ENCODE data around the gene ARHGAP5.

ARHGAP5 gene

DNA sequence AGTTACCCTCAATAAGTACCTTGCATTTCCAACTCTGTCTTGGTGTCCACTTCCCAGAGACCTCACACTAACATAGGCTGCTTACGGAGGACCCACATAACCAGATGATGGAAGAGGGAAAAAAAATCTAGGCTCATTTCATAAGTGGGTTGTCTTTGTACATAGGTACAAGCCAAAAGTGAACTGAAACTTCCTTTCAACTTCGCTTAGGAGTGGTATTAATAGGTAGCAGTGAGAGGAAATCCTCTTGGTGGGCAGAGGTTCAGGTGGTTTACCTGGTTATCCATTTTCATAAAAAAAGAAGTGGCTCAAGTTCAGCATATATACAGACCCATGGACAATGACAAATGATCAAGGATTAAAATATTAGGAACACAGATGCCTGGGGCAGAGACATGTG is 88.9 kb downstream of the ARHGAP5 start:
- no peak for DNase-seq
- Mint-ChIP-seq H3K4me3 (no peak overlapping the region), H3K4me1 (ENCODE audit: low read depth) (no peaks in the 10 kb centered on the region), H3K36me3 (ENCODE audit: low read depth) (no peaks in the 10 kb centered on the region), H3K27ac (no peak overlapping the region), H3K27me3 (no peaks in the 10 kb centered on the region), H3K9me3 (peaks cover 9% of the 10 kb centered on the region)

DNA sequence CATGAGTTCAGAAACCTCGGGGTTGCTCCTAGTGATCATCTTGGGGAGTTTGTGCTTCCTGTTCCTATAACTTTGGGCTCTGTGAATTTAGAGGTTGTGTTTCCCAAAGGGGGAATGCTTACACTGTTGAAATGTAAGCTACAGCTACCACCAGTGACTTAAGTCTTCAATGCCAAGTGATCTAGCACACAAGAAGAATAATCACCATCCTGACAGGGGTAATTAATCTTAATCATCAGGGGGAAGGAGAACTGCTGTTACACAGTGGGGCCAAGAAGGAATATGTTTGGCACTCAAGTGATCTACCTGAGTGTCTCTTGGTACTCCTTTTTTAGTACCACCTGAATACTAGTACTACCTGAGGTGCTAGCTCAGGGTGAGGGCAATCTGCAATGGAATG is 89.8 kb downstream of the ARHGAP5 start:
- Mint-ChIP-seq H3K36me3 (ENCODE audit: low read depth) (no peaks in the 10 kb centered on the region), H3K4me1 (ENCODE audit: low read depth) (no peaks in the 10 kb centered on the region), H3K4me3 (no peak overlapping the region), H3K27me3 (no peaks in the 10 kb centered on the region), H3K27ac (no peak overlapping the region), H3K9me3 (peaks cover 6% of the 10 kb centered on the region)
- no peak for DNase-seq

DNA sequence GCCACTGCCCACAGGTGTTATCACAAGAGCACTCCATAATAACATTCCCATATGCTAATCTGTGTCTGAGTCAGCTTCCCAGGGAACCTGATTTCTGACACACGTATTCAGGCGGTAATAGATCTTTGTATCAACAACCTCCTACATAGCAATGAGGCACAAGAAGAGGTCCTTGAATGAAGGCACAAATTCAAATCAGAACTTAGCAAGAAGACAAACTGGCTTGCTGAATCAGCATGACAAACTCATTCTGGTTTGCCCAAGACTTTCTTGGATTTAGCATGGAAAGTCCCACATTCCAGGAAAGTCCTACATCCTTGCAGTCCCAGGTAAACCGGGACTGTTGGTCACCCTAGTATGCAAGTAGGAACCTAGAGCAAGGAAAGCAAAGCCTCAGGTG is 90.8 kb downstream of the ARHGAP5 start:
- Mint-ChIP-seq H3K36me3 (ENCODE audit: low read depth) (no peaks in the 10 kb centered on the region), H3K4me3 (no peak overlapping the region), H3K4me1 (ENCODE audit: low read depth) (no peaks in the 10 kb centered on the region), H3K9me3 (no peaks in the 10 kb centered on the region), H3K27ac (no peak overlapping the region), H3K27me3 (no peaks in the 10 kb centered on the region)
- DNase-seq, result no peak

DNA sequence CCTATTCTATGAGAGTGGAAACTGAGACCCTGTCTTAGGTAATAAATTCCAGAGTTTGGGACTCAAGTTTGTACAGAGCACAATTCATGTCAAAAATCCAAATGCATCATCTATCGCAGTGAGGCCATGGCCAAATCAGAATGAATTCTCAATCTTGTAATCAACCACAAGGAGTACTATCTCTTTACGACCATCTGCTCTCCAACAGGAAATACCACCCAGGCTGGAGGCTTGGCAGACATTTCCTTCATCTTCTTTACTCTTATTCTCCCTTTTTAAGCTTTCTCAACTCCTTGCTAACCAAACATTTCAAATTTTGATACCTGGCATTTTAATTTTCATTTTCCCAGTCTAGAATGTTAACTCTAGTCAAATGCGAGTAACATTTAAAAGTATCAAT is 92.1 kb downstream of the ARHGAP5 start:
- no peaks in the 10 kb centered on the region for H3K4me1 Mint-ChIP-seq (ENCODE audit: low read depth)
- H3K4me3 Mint-ChIP-seq, result no peak overlapping the region
- H3K27ac Mint-ChIP-seq, result no peak overlapping the region
- H3K27me3 Mint-ChIP-seq, result no peaks in the 10 kb centered on the region
- H3K9me3 Mint-ChIP-seq, result no peaks in the 10 kb centered on the region
- no peaks in the 10 kb centered on the region for H3K36me3 Mint-ChIP-seq (ENCODE audit: low read depth)
- no peak for DNase-seq

DNA sequence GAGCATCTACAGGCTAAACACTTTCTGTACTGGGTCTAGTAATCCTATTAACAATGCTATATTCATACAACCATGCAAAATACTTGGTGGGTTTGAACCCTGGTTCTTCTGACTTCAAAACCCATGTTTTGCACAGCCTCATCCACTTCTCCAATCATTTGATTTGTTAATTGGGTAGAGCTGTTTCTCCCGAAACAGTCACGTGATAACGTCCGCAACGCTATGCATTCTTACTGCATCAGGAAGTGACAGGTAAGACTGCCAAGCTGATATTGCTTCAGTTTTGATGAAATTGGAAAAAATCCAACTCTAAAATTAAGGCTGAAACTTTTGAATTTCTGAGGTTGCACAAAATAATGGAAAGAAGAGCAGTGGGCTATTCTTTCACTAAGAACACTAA is 94.4 kb downstream of the ARHGAP5 start:
- Mint-ChIP-seq H3K27ac (no peak overlapping the region), H3K4me3 (no peak overlapping the region), H3K9me3 (no peaks in the 10 kb centered on the region), H3K36me3 (ENCODE audit: low read depth) (no peaks in the 10 kb centered on the region), H3K27me3 (no peaks in the 10 kb centered on the region), H3K4me1 (ENCODE audit: low read depth) (no peaks in the 10 kb centered on the region)
- no peak for DNase-seq

DNA sequence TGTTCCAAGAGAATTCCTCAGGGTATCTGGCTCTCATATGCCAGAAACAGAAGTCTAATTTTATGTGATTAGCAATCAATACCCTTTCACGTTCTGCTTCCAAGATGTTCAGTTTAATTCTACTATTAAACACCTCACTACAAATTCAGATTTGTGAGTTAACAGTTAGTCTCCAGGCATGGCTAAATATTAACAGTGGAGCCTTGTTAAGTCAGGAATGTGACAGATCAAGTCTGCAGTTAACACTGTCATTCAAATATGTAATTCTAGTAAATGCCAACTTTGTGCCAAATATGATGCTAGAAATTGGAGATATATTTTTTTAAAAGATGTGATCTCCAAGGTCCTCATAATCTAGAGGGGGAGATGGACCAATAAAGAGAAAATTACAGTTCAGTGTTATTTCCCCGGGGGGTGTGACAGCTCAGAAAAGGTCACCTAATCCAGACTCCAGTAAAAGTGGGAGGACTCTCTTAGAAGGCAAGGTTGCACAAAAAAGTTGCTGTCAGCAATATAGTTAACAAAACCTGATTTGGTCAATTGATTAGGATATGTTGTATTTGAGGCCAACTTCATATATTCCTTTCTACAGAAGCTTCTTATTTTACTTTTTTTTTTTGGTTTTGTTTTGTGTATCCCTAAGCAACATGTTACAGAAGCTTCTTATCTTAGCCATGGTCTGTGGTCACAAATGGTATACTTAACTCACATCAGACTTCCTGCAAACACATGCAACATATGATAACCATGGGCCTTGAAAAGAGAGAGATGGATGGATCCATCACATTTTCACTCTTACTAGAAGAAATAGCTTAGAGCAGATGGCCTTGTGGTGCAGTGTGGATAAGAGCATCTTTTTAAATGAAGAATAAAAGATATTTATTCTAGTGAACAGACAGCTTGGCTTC is 106.3 kb downstream of the ARHGAP5 start:
- Mint-ChIP-seq H3K4me3 (no peak overlapping the region), H3K27me3 (peaks cover 2% of the 10 kb centered on the region), H3K36me3 (ENCODE audit: low read depth) (no peaks in the 10 kb centered on the region), H3K27ac (no peak overlapping the region), H3K9me3 (peaks cover 18% of the 10 kb centered on the region), H3K4me1 (ENCODE audit: low read depth) (peaks cover 5% of the 10 kb centered on the region)
- no peak for DNase-seq

DNA sequence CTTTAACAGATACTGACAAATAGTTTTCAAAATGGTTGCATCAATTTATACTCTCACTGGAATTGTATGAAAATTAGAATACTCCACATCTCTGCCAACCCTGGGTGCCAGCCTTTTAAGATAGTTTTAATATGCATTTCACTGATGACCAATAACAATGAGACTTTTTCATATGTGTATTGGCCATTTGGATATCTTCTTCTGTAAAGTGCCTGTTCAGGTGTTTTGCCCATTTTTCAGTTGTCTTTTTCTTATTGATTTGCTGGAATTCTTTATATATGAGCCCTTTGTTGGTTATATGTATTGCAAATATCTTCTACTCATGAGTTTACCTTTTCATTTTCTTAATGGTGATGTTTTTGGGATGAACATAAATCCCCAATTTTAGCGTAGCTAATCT is 108.0 kb downstream of the ARHGAP5 start:
- no peak overlapping the region for H3K27ac Mint-ChIP-seq
- H3K4me3 Mint-ChIP-seq, result no peak overlapping the region
- no peaks in the 10 kb centered on the region for H3K27me3 Mint-ChIP-seq
- DNase-seq, result no peak
- H3K4me1 Mint-ChIP-seq (ENCODE audit: low read depth), result peaks cover 5% of the 10 kb centered on the region
- no peaks in the 10 kb centered on the region for H3K36me3 Mint-ChIP-seq (ENCODE audit: low read depth)
- H3K9me3 Mint-ChIP-seq, result peaks cover 16% of the 10 kb centered on the region

DNA sequence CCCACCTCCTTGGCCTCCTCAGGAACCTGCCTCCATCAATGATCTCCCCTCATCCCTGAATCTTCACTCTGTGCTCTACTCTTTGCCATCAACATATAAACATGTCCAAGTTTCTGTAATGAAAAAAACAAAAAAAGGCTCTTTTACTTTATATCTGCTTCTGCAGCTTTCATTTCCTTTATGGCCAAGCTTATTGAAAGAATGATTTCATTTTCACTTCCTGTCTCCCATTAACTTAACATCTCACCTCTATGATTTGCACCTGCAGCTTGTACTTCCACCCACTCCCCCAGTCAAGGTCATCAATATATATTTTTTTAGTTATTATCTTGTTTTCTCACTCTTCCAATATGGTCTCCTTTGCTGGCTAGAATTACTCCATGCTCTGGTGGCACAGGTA is 109.1 kb downstream of the ARHGAP5 start:
- H3K4me3 Mint-ChIP-seq, result no peak overlapping the region
- peaks cover 5% of the 10 kb centered on the region for H3K4me1 Mint-ChIP-seq (ENCODE audit: low read depth)
- H3K9me3 Mint-ChIP-seq, result peaks cover 11% of the 10 kb centered on the region
- no peak for DNase-seq
- no peak overlapping the region for H3K27ac Mint-ChIP-seq
- no peaks in the 10 kb centered on the region for H3K36me3 Mint-ChIP-seq (ENCODE audit: low read depth)
- peaks cover 4% of the 10 kb centered on the region for H3K27me3 Mint-ChIP-seq

DNA sequence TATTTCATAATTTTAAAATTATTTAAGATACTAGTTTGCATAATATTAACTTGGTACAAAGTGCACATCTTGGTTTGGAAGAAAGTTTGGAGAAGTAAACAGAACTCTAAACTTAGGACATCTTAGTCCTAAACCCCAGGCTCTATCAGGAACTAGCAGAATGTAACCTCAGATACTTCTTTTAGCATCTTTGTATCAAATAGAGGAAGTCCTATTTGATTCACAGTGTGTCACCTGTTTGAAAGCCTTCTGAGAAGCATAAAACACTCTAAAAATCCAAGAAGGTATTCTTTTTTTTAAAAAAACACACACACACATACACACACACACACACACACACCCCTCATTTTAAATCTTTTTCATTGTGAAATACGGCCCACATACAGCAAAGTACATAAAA is 112.7 kb downstream of the ARHGAP5 start:
- Mint-ChIP-seq H3K4me3 (no peak overlapping the region), H3K9me3 (peaks cover 8% of the 10 kb centered on the region), H3K4me1 (ENCODE audit: low read depth) (peaks cover 25% of the 10 kb centered on the region), H3K27me3 (peaks cover 12% of the 10 kb centered on the region), H3K36me3 (ENCODE audit: low read depth) (no peaks in the 10 kb centered on the region), H3K27ac (no peak overlapping the region)
- DNase-seq, result no peak

DNA sequence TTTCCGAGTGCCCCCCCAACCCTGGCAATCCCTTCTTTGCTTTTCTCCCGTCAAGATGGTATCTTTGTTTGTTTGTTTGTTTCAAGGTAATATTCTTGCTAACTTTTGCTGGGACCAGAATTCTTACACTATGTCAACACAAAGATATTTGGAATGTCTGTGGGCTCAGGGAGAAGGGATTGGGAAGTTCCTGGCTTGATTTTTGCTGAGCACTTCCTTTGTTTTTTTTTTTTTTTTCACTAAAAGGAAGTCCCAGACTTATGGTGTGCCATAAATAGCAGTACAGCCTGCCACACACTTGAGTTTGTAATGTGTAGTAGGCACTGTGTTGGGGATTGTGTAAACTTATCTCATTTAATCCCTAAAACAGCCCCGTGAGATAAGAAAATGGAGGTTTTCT is 113.6 kb downstream of the ARHGAP5 start:
- no peak overlapping the region for H3K4me3 Mint-ChIP-seq
- DNase-seq, result no peak
- peaks cover 25% of the 10 kb centered on the region for H3K4me1 Mint-ChIP-seq (ENCODE audit: low read depth)

DNA sequence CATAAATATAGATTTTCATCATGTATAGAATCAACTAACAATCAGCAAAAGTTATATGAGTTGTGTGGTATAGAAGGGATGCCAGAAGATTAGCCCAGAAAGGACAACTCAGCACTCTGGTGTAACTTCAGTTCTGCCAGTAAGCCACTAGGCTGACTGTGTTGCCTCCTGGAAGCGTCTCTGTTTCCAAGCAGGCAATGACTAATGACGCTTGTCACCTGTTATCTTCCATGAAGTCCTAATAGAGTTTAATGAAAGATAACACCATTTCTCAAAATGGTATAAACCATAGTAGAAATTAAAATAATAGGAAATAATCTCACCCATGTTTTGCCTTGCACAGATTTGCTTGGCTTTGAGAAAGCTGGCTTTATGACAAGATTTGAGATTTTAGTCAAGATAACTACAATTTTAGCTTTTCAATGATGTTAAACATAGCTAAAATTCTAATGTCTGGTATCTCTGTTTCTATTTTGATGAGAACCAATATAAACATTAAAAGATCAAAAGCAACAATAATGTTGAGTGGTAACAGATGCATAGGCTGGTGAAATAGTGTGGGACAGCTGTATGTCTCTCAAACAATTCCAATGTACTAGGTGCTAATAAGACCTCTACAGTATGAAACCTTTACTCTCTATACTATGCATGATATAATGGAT is 115.7 kb downstream of the ARHGAP5 start:
- no peak for DNase-seq
- Mint-ChIP-seq H3K36me3 (ENCODE audit: low read depth) (no peaks in the 10 kb centered on the region), H3K27ac (peak overlapping the region; percentile 77), H3K9me3 (no peaks in the 10 kb centered on the region), H3K4me1 (ENCODE audit: low read depth) (peaks cover 26% of the 10 kb centered on the region), H3K4me3 (no peak overlapping the region), H3K27me3 (peaks cover 21% of the 10 kb centered on the region)

More for the DNA sequence above, 113.6 kb downstream of the ARHGAP5 start:
- peaks cover 18% of the 10 kb centered on the region for H3K27me3 Mint-ChIP-seq
- no peaks in the 10 kb centered on the region for H3K36me3 Mint-ChIP-seq (ENCODE audit: low read depth)
- no peak overlapping the region for H3K27ac Mint-ChIP-seq
- peaks cover 3% of the 10 kb centered on the region for H3K9me3 Mint-ChIP-seq

DNA sequence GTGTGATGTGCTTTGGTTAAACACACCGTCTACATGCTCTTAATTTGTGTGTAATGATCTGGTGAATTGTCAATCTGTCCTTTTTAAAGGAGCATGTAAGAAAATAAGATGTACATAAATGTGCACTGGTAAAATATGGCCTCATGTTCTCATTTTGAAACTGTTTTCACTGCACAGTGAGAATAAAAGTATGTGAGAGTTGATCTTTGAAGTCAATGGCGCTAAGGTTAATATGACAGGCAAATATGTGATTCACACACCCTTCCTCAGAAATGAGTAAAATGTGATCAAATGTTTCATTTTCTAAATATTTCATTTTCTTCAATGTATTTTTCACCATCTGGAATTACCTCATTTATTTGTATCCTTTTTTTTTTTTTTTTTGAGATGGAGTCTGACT is 116.4 kb downstream of the ARHGAP5 start:
- H3K27ac Mint-ChIP-seq, result peak overlapping the region; percentile 77
- H3K4me1 Mint-ChIP-seq (ENCODE audit: low read depth), result peaks cover 29% of the 10 kb centered on the region

DNA sequence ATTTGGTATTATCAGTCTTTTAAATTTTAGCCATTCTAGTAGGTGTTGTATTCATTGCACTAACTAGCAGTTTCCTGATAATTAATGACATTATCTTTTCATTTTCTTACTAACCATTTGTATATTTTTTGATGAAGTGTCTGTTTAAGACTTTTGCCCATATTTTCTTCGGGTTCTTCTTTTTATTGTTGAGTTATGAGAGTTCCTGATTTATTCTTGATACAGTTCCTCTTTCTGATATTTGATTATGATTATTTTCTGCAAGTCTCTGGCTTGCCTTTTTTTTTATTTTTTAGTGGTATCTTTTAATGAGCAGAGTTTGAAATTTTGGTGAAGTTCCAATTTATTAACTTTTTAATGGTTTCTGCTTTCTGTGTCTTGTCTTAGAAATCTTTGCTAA is 118.5 kb downstream of the ARHGAP5 start:
- H3K36me3 Mint-ChIP-seq (ENCODE audit: low read depth), result no peaks in the 10 kb centered on the region
- H3K4me3 Mint-ChIP-seq, result no peak overlapping the region
- H3K27me3 Mint-ChIP-seq, result peaks cover 18% of the 10 kb centered on the region
- H3K4me1 Mint-ChIP-seq (ENCODE audit: low read depth), result peaks cover 35% of the 10 kb centered on the region
- DNase-seq, result no peak
- H3K27ac Mint-ChIP-seq, result no peak overlapping the region
- no peaks in the 10 kb centered on the region for H3K9me3 Mint-ChIP-seq

More for the DNA sequence above, 116.4 kb downstream of the ARHGAP5 start:
- H3K9me3 Mint-ChIP-seq, result no peaks in the 10 kb centered on the region
- peaks cover 21% of the 10 kb centered on the region for H3K27me3 Mint-ChIP-seq
- H3K4me3 Mint-ChIP-seq, result no peak overlapping the region
- DNase-seq, result no peak
- H3K36me3 Mint-ChIP-seq (ENCODE audit: low read depth), result no peaks in the 10 kb centered on the region

DNA sequence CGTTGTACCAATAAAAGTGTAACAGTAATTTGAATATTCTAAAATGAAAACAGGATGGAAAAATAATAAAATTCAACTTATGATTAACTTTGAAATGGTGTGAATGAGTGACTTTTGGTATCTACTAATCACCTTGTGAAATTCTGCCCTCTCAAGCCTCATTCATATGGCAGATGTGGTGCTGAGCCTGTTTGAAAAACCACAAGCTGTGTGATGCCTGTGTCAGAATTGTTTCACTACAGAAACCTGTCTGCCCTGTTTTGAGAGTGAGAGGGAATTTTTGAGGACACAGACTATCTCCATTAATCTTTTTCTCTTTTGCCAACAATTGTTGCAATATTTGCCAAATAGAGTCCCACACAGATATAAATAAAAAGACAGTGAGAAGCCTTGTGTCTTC is 120.8 kb downstream of the ARHGAP5 start:
- H3K4me3 Mint-ChIP-seq, result no peak overlapping the region
- H3K27ac Mint-ChIP-seq, result no peak overlapping the region
- H3K36me3 Mint-ChIP-seq (ENCODE audit: low read depth), result no peaks in the 10 kb centered on the region
- H3K4me1 Mint-ChIP-seq (ENCODE audit: low read depth), result peaks cover 49% of the 10 kb centered on the region
- peaks cover 11% of the 10 kb centered on the region for H3K27me3 Mint-ChIP-seq
- DNase-seq, result no peak
- H3K9me3 Mint-ChIP-seq, result no peaks in the 10 kb centered on the region
